GM23248 (cell line): ENCODE data around the gene CASS4.

Experiments
- EZH2 ChIP-seq: fragments of 200-600 bp; sonication (generic); IDR thresholded peaks from 2 replicates; pipeline ENCODE4 v1.6.1; 2018; ENCODE audit warnings: antibody characterized with exemption, mild to moderate bottlenecking; ENCODE audit not compliant: insufficient read depth, poor library complexity, severe bottlenecking
- EZH2phosphoT487 ChIP-seq: fragments of 200-600 bp; sonication (generic); IDR thresholded peaks from 2 replicates; pipeline ENCODE4 v1.6.1; 2018; ENCODE audit warnings: antibody characterized with exemption, moderate library complexity, mild to moderate bottlenecking, low read depth; ENCODE audit not compliant: insufficient read depth

DNA sequence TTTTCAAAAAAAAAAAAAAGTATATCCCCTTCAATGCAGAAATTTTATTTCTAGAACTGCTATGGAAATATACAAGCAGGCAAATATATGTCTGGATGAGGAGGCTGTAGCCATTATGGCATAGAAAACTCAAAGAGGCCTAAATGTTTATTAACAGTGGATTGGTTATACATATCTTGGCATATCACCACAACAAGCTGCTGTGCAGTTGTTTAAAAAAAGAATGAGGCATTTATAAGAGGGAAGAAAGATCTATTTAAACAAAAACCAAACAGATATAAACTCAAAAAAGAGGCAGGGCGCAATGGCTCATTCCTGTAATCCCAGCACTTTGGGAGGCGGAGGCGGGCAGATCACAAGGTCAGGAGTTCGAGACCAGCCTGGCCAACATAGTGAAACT is 26.2 kb downstream of the CASS4 start:
- TF ChIP-seq EZH2 (no peak), EZH2phosphoT487 (no peak)
